ENCODE data around the gene RADIL. TPM values are rescaled to one million over a fixed set of nuclear protein-coding genes. Genes with fewer than 3 reads are reported as not detected.

RADIL gene
- total and polyA plus RNA-seq, 8 donors = 6.2 to 14.7 (median 9.4) TPM

DNA sequence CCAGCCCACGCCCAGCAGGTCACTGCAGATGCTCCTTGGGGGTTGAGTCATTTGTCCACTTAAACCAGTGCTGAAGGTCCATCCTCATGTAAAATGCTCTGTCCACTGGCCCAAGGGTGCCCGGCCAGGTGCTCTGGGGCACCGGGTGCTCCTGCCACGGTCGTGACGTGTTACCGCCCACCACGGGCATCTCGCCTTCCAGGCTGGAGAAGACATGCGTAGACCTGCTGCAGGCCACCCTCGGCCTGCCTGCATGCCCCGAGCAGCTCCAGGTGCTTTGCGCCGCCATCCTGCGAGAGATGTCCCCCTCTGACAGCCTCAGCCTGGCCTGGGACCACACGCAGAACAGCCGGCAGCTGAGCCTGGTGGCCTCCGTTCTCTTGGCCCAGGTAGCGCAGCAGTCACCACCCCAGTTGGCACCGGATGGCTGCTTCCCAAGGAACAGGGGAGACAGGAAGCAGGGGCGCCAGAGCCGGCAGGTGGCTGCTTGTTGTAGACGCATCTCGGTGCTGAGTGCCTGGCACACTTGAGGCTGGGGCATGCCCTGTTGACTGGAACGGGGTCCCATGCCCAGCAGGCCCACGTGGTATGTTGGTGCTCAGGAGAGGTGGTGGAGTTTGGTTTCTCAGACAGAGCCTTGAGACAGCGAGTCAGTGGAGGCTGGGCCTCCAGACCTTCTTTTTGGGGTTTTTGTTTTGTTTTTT, 102.0 kb downstream of the RADIL start:
- TF ChIP-seq, protein P1, sequence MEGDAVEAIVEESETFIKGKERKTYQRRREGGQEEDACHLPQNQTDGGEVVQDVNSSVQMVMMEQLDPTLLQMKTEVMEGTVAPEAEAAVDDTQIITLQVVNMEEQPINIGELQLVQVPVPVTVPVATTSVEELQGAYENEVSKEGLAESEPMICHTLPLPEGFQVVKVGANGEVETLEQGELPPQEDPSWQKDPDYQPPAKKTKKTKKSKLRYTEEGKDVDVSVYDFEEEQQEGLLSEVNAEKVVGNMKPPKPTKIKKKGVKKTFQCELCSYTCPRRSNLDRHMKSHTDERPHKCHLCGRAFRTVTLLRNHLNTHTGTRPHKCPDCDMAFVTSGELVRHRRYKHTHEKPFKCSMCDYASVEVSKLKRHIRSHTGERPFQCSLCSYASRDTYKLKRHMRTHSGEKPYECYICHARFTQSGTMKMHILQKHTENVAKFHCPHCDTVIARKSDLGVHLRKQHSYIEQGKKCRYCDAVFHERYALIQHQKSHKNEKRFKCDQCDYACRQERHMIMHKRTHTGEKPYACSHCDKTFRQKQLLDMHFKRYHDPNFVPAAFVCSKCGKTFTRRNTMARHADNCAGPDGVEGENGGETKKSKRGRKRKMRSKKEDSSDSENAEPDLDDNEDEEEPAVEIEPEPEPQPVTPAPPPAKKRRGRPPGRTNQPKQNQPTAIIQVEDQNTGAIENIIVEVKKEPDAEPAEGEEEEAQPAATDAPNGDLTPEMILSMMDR (IDR thresholded peaks at IDR 0.05) = no peak
- Histone ChIP-seq H3K36me3 (peaks cover 0 to 78% of the 10 kb centered on the region in 2 donors), H3K4me1 (peaks cover 5 to 20% of the 10 kb centered on the region in 2 donors), H3K9me3 (no peaks in the 10 kb centered on the region), H3K4me3 (no peak overlapping the region), H3K27me3 (no peaks in the 10 kb centered on the region), H3K27ac (no peak overlapping the region)
- no peak for ATAC-seq
- intact Hi-C loops (cut with DNase I) = no loop called here
- peak in 1 of 4 donors; percentile 77 for DNase-seq

DNA sequence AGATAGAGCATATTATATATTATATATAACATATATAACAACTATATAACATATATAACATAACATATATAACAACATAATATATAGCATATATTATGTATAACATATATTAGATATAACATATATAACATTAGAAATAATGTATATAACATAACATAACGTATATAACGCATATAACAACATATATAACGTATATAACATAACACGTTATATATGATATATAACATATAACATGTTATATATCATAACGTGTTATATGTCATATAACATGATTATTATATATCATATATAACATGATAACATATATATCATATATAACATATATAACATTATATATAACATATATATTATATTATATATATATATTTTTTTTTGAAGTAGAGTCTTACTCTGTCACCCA, 104.4 kb downstream of the RADIL start:
- ATAC-seq = no peak
- intact Hi-C loops (cut with DNase I) = no loop called here
- Histone ChIP-seq H3K4me3 (no peak overlapping the region), H3K36me3 (peaks cover 0 to 54% of the 10 kb centered on the region in 2 donors), H3K4me1 (peaks cover 14 to 33% of the 10 kb centered on the region in 2 donors), H3K9me3 (no peaks in the 10 kb centered on the region), H3K27me3 (no peaks in the 10 kb centered on the region), H3K27ac (no peak overlapping the region)
- TF ChIP-seq, protein P1 (IDR thresholded peaks at IDR 0.05) = no peak
- no peak for DNase-seq

GRCh38 chr7:4775848-4776623, 107.5 kb downstream of the RADIL start:
- DNase-seq (peak in 1 of 4 donors; percentile 26), ATAC-seq (peak; percentile 37)
- H3K27me3 ChIP-seq = no peaks in the 10 kb centered on the region
- H3K4me3 ChIP-seq = peak overlapping the region; percentile 87 to 92
- H3K4me1 ChIP-seq = peaks cover 14 to 34% of the 10 kb centered on the region in 2 donors
- intact Hi-C loops (cut with DNase I) = no loop called here
- TF ChIP-seq, protein P1 (IDR thresholded peaks at IDR 0.05) = no peak
- H3K9me3 ChIP-seq = no peaks in the 10 kb centered on the region
- peaks cover 0 to 23% of the 10 kb centered on the region in 2 donors for H3K36me3 ChIP-seq
- peak overlapping the region; percentile 99 for H3K27ac ChIP-seq

- Histone ChIP-seq H3K27me3 (no peaks in the 10 kb centered on the region), H3K4me3 (peak within 1 kb of the TSS; percentile 87 to 92), H3K36me3 (peaks cover 0 to 17% of the 10 kb centered on the region in 2 donors), H3K4me1 (peaks cover 14 to 34% of the 10 kb centered on the region in 2 donors), H3K9me3 (no peaks in the 10 kb centered on the region), H3K27ac (peak within 1 kb of the TSS; percentile 99)
- peak; percentile 92 to 99 (median 98) for DNase-seq
- TF ChIP-seq, protein P1 (IDR thresholded peaks at IDR 0.05) = no peak
- intact Hi-C loops (cut with DNase I) = no loop called here
- peak; percentile 97 for ATAC-seq
Measured at GRCh38 chr7:4775250-4775847, 108.2 kb downstream of the RADIL start, which contains the start of gene AP5Z1. Gene AP5Z1 (plus strand): TSS chr7:4775623. CDS start chr7:4775716, 93 bp downstream.

Data from left lung (tissue), 10 donors.